OCI-LY7 (cell line): ENCODE measurements around the gene ITPKB. TPM values are rescaled to one million over a fixed set of nuclear protein-coding genes. Genes with fewer than 3 reads are reported as not detected.

Experiments used
- BruUV-seq: library from RNA; stranded (reverse); fragments of 400-500 nt; replicated peaks from 2 replicates; lab custom pipeline; 2021; lab: Mats Ljungman, UMichigan
- CTCF ChIA-PET: fragments of 300-600 bp; sonication (Branson Sonifier 250); formaldehyde crosslinking; loops from one replicate; lab custom pipeline; 2022; ENCODE audit warnings: antibody characterized with exemption; ENCODE audit not compliant: unreplicated experiment; lab: Charles Lee
- POLR2A ChIA-PET: fragments of 300-600 bp; sonication (Branson Sonifier 250); formaldehyde crosslinking; loops from one replicate; lab custom pipeline; 2022; ENCODE audit warnings: antibody characterized with exemption; lab: Charles Lee
- DNase-seq: peaks from one replicate; pipeline ENCODE4 v3.0.0-alpha.2; 2015; ENCODE audit warnings: low spot score
- H2AFZ ChIP-seq: fragments of 200-600 bp; sonication (generic), shearing (Covaris generic); 2 replicates; pipeline ENCODE4 v1.6.1; 2014; ENCODE audit warnings: mild to moderate bottlenecking, antibody characterized with exemption, low read length, moderate library complexity
- H3K27ac ChIP-seq: fragments of 200-600 bp; sonication (generic); 2 replicates; pipeline ENCODE4 v1.5.1; 2014; ENCODE audit warnings: mixed run types, low read depth, mild to moderate bottlenecking, moderate library complexity, low read length, inconsistent platforms; ENCODE audit not compliant: poor library complexity, severe bottlenecking
- H3K36me3 ChIP-seq: fragments of 200-600 bp; sonication (generic); 2 replicates; pipeline ENCODE4 v1.6.1; 2014; ENCODE audit warnings: mild to moderate bottlenecking, antibody characterized with exemption, low read length, moderate library complexity, mixed read lengths; ENCODE audit not compliant: insufficient read depth
- H3K4me1 ChIP-seq: fragments of 200-600 bp; sonication (generic); 2 replicates; pipeline ENCODE4 v1.5.1; 2014; ENCODE audit warnings: mild to moderate bottlenecking, low read length; ENCODE audit not compliant: insufficient read depth, poor library complexity, severe bottlenecking
- H3K4me2 ChIP-seq: fragments of 200-600 bp; sonication (generic); 2 replicates; pipeline ENCODE4 v1.6.1; 2014; ENCODE audit warnings: mild to moderate bottlenecking, low read length
- H3K4me3 ChIP-seq: fragments of 200-600 bp; sonication (generic); 2 replicates; pipeline ENCODE4 v1.5.1; 2014; ENCODE audit warnings: mild to moderate bottlenecking, low read depth, low read length; ENCODE audit not compliant: poor library complexity, severe bottlenecking
- H3K79me2 ChIP-seq: fragments of 200-600 bp; sonication (generic); 2 replicates; pipeline ENCODE4 v1.6.1; 2016; ENCODE audit warnings: low read depth, mild to moderate bottlenecking, low read length, moderate library complexity, mixed read lengths; ENCODE audit not compliant: insufficient read depth
- H3K9me2 ChIP-seq: fragments of 200-600 bp; sonication (generic); 2 replicates; pipeline ENCODE4 v1.6.1; 2016; ENCODE audit warnings: mild to moderate bottlenecking, low read length, mixed read lengths; ENCODE audit not compliant: insufficient read depth
- H3K9me3 ChIP-seq: fragments of 200-600 bp; sonication (generic); 2 replicates; pipeline ENCODE4 v1.6.1; 2014; ENCODE audit warnings: mild to moderate bottlenecking, mixed run types, low read length, mixed read lengths
- H4K20me1 ChIP-seq: fragments of 200-600 bp; sonication (generic); 2 replicates; pipeline ENCODE4 v1.6.1; 2014; ENCODE audit warnings: mild to moderate bottlenecking, antibody characterized with exemption, low read length, moderate library complexity, mixed read lengths; ENCODE audit not compliant: insufficient read depth
- CTCF ChIP-seq: fragments of 200-600 bp; sonication (generic); conservative IDR thresholded peaks from 2 replicates; pipeline ENCODE4 v1.5.1; 2014; ENCODE audit warnings: mild to moderate bottlenecking, antibody characterized with exemption, low read length, moderate library complexity, mixed read lengths
- EZH2phosphoT487 ChIP-seq: fragments of 200-600 bp; sonication (generic); IDR thresholded peaks from 2 replicates; pipeline ENCODE4 v1.6.1; 2018; ENCODE audit warnings: low read depth, borderline replicate concordance, mild to moderate bottlenecking, mixed run types, antibody characterized with exemption, low read length, moderate library complexity, mixed read lengths
- intact Hi-C: fragments of 100-400 bp; cut with micrococcal nuclease; formaldehyde crosslinking; loops from one replicate; pipeline ENCODE4 v1.10.0; 2022; ENCODE audit not compliant: unreplicated experiment
- total RNA-seq, 2 experiments: library from RNA; depleted of rRNA in 1 of 2; stranded (reverse); fragments of >200 nt in 1 of 2; shearing (Covaris generic) in 1 of 2; gene quantifications; 2 replicates each; pipeline ENCODE4 v1.2.3, GENCODE V29; 2014 to 2022

ITPKB gene
- total RNA-seq, 2 experiments from 2014 or later: 20.5 to 33.3 TPM

- H3K27ac ChIP-seq: no peak overlapping the region
- TF ChIP-seq EZH2phosphoT487 (no peak), CTCF (no peak)
- no peaks in the 10 kb centered on the region for H4K20me1 ChIP-seq
- H3K9me2 ChIP-seq: no peaks in the 10 kb centered on the region
- no peak overlapping the region for H2AFZ ChIP-seq
- H3K79me2 ChIP-seq: no peaks in the 10 kb centered on the region
- DNase-seq: no peak
- CTCF ChIA-PET: no interaction called here
- H3K9me3 ChIP-seq: no peaks in the 10 kb centered on the region
- no peak overlapping the region for H3K4me3 ChIP-seq
- intact Hi-C loops: no loop called here
- POLR2A ChIA-PET: interaction anchor here (0.6 to 0.7 kb wide), 2 partner anchors 14 to 48 kb away, joined by 3 to 4 read pairs; no protein-coding TSS in a partner anchor
- no peak overlapping the region for H3K4me2 ChIP-seq
- BruUV-seq: no TSS peak
- H3K36me3 ChIP-seq: no peaks in the 10 kb centered on the region
- H3K4me1 ChIP-seq: no peaks in the 10 kb centered on the region
Observed at GRCh38 chr1:226781937-226782609, 43.0 kb upstream of the ITPKB start.

GRCh38 chr1:226779561-226779960 lies 40.5 kb upstream of the ITPKB start:
- intact Hi-C loops: no loop called here
- Histone ChIP-seq H3K9me2 (no peaks in the 10 kb centered on the region), H3K36me3 (no peaks in the 10 kb centered on the region), H3K79me2 (no peaks in the 10 kb centered on the region), H3K9me3 (no peaks in the 10 kb centered on the region), H4K20me1 (no peaks in the 10 kb centered on the region), H3K27ac (no peak overlapping the region), H3K4me1 (no peaks in the 10 kb centered on the region), H3K4me3 (no peak overlapping the region), H3K4me2 (no peak overlapping the region), H2AFZ (no peak overlapping the region)
- TF ChIP-seq EZH2phosphoT487: no peak
- TF ChIP-seq CTCF: no peak
- ChIA-PET POLR2A (interaction anchor here (0.6 kb wide), 1 partner anchor 30 kb away, joined by 3 read pairs; no protein-coding TSS in a partner anchor), CTCF (no interaction called here)
- DNase-seq: no peak
- no TSS peak for BruUV-seq

GRCh38 chr1:226778657-226779058 lies 39.6 kb upstream of the ITPKB start:
- Histone ChIP-seq H3K4me2 (no peak overlapping the region), H2AFZ (no peak overlapping the region), H3K27ac (no peak overlapping the region), H4K20me1 (no peaks in the 10 kb centered on the region), H3K36me3 (no peaks in the 10 kb centered on the region), H3K4me1 (peaks cover 2% of the 10 kb centered on the region), H3K79me2 (no peaks in the 10 kb centered on the region), H3K9me2 (no peaks in the 10 kb centered on the region), H3K9me3 (no peaks in the 10 kb centered on the region), H3K4me3 (no peak overlapping the region)
- POLR2A ChIA-PET: interaction anchor here (0.6 kb wide), 1 partner anchor 29 kb away, joined by 3 read pairs; no protein-coding TSS in a partner anchor
- BruUV-seq: no TSS peak
- DNase-seq: no peak
- CTCF ChIA-PET: no interaction called here
- no peak for TF ChIP-seq CTCF
- TF ChIP-seq EZH2phosphoT487: no peak
- intact Hi-C loops: no loop called here
